CD14-positive monocyte (primary cell): ENCODE data around the gene DNAH10. TPM values are rescaled to one million over a fixed set of nuclear protein-coding genes. Genes with fewer than 3 reads are reported as not detected.

ENCODE experiments used
- DNase-seq, 3 donors: peaks; one replicate each; pipeline ENCODE4 v3.0.0-alpha.2; 2011 to 2022
- H2AFZ ChIP-seq: 2 replicates; pipeline ENCODE4 v1.6.0; 2012; ENCODE audit warnings: mild to moderate bottlenecking, low read depth, low read length, inconsistent platforms; ENCODE audit not compliant: insufficient read depth, poor library complexity, severe bottlenecking
- H3K27ac ChIP-seq, 2 donors: 1 replicate in 1 of 2; 2 replicates in 1 of 2; pipeline ENCODE4 v1.5.1; 2012 to 2013; ENCODE audit warnings: low read length in 2 of 2, control low read depth in 1 of 2, inconsistent platforms in 1 of 2, low read depth in 1 of 2, mild to moderate bottlenecking in 1 of 2
- H3K27me3 ChIP-seq, 2 donors: one replicate each; pipeline versions ENCODE4 v1.6.0 to v1.6.1; 2011 to 2013; ENCODE audit warnings: low read length in 2 of 2; ENCODE audit not compliant: control insufficient read depth in 2 of 2, insufficient read depth in 2 of 2
- H3K36me3 ChIP-seq, 2 donors: replicated peaks in 1 of 2; 1 replicate in 1 of 2; 2 replicates in 1 of 2; pipeline versions ENCODE4 v1.5.1 to v1.6.1; 2012 to 2013; ENCODE audit warnings: low read length in 2 of 2, control low read depth in 1 of 2, inconsistent platforms in 1 of 2, mild to moderate bottlenecking in 1 of 2; ENCODE audit not compliant: insufficient read depth in 2 of 2, control insufficient read depth in 1 of 2
- H3K4me1 ChIP-seq, 2 donors: 1 replicate in 1 of 2; 2 replicates in 1 of 2; pipeline versions ENCODE4 v1.5.1 to v1.6.1; 2012 to 2013; ENCODE audit warnings: low read length in 2 of 2, control low read depth in 1 of 2, inconsistent platforms in 1 of 2, mild to moderate bottlenecking in 1 of 2, moderate library complexity in 1 of 2; ENCODE audit not compliant: insufficient read depth in 2 of 2, control insufficient read depth in 1 of 2
- H3K4me2 ChIP-seq: replicated peaks from 2 replicates; pipeline ENCODE3; 2012; ENCODE audit warnings: low read length, moderate library complexity, mild to moderate bottlenecking; ENCODE audit not compliant: poor library complexity, severe bottlenecking; ENCODE audit errors: extremely low read depth
- H3K4me3 ChIP-seq, 3 experiments: fragments of 200-600 bp in 1 of 3; sonication (generic) in 1 of 3; replicated peaks in 1 of 3; 1 replicate in 2 of 3; 2 replicates in 1 of 3; pipeline ENCODE4 v1.5.1; 2011 to 2013; ENCODE audit warnings: low read length in 3 of 3, mild to moderate bottlenecking in 3 of 3, control low read depth in 2 of 3, low read depth in 2 of 3, inconsistent platforms in 1 of 3, moderate library complexity in 1 of 3
- H3K79me2 ChIP-seq: 2 replicates; pipeline ENCODE4 v1.6.0; 2012; ENCODE audit warnings: mild to moderate bottlenecking, control low read depth, inconsistent platforms, low read length, moderate library complexity; ENCODE audit not compliant: insufficient read depth
- H3K9ac ChIP-seq: 2 replicates; pipeline ENCODE4 v1.6.0; 2017; ENCODE audit warnings: low read length, mild to moderate bottlenecking; ENCODE audit not compliant: insufficient read depth, poor library complexity, severe bottlenecking
- H3K9me3 ChIP-seq, 2 donors: replicated peaks in 1 of 2; 1 replicate in 1 of 2; 2 replicates in 1 of 2; pipeline versions ENCODE4 v1.5.1 to v1.6.1; 2012 to 2013; ENCODE audit warnings: low read length in 2 of 2, control low read depth in 1 of 2; ENCODE audit not compliant: control insufficient read depth in 1 of 2, insufficient read depth in 1 of 2
- H4K20me1 ChIP-seq: 2 replicates; pipeline ENCODE4 v1.6.0; 2012; ENCODE audit warnings: mild to moderate bottlenecking, low read length, control low read depth, moderate library complexity; ENCODE audit not compliant: insufficient read depth
- H3K27ac Mint-ChIP-seq, 7 donors: one replicate each; pipeline ENCODE4 v1.8.0; 2020; ENCODE audit warnings: mild to moderate bottlenecking in 7 of 7, mixed read lengths in 7 of 7, moderate library complexity in 6 of 7, inconsistent platforms in 2 of 7
- H3K27me3 Mint-ChIP-seq, 3 donors: one replicate each; pipeline ENCODE4 v1.8.0; 2021 to 2022; ENCODE audit warnings: low read depth in 3 of 3, mild to moderate bottlenecking in 3 of 3, mixed read lengths in 3 of 3, moderate library complexity in 3 of 3, inconsistent platforms in 1 of 3
- H3K36me3 Mint-ChIP-seq, 2 donors: one replicate each; pipeline ENCODE4 v1.8.0; 2020; ENCODE audit warnings: mixed read lengths in 2 of 2, inconsistent platforms in 1 of 2, mild to moderate bottlenecking in 1 of 2
- H3K4me1 Mint-ChIP-seq: one replicate; pipeline ENCODE4 v1.8.0; 2020; ENCODE audit warnings: mild to moderate bottlenecking, mixed read lengths
- H3K4me3 Mint-ChIP-seq, 2 donors: one replicate each; pipeline ENCODE4 v1.8.0; 2020; ENCODE audit warnings: mild to moderate bottlenecking in 2 of 2, mixed read lengths in 2 of 2, moderate library complexity in 1 of 2
- H3K9me3 Mint-ChIP-seq, 7 donors: one replicate each; pipeline ENCODE4 v1.8.0; 2020 to 2022; ENCODE audit warnings: mixed read lengths in 7 of 7, mild to moderate bottlenecking in 6 of 7, moderate library complexity in 6 of 7, inconsistent platforms in 2 of 7
- CTCF ChIP-seq: fragments of 200-600 bp; IDR thresholded peaks from one replicate; pipeline ENCODE4 v1.8.0; 2022; ENCODE audit warnings: antibody characterized with exemption, mild to moderate bottlenecking
- WGBS: methylation state at CpG from one replicate; pipeline ENCODE4 v1.1.5; 2013; ENCODE audit warnings: missing lambda C conversion rate; ENCODE audit not compliant: insufficient coverage; 5-methylcytosine and 5-hydroxymethylcytosine counted together
- intact Hi-C, 2 donors: fragments of 100-400 bp; cut with micrococcal nuclease; formaldehyde crosslinking; loops; one replicate each; pipeline versions ENCODE4 v1.15.0 to v1.15.1; 2023
- polyA plus RNA-seq, 3 donors: library from polyadenylated mRNA; depleted of rRNA in 1 of 3; unstranded in 2 of 3; stranded (reverse) in 1 of 3; fragments of 300-500 nt in 2 of 3; fragments of >200 nt in 1 of 3; fragmentation: Illumina TruSeq in 2 of 3; gene quantifications; 1 replicate in 2 of 3; 2 replicates in 1 of 3; pipeline ENCODE4 v1.2.3, GENCODE V29; 2012 to 2021

DNAH10 gene
- polyA plus RNA-seq, 3 donors, result not detected

GRCh38 chr12:123712780-123713319, 49.3 kb upstream of the DNAH10 start:
- Mint-ChIP-seq H3K27ac (peak overlapping the region in 4 of 7 donors; percentile 1 to 77 (median 40)), H3K9me3 (peaks cover 0 to 3% (median 0%) of the 10 kb centered on the region in 7 donors), H3K36me3 (peaks cover 5 to 6% of the 10 kb centered on the region in 2 donors), H3K4me1 (peaks cover 30% of the 10 kb centered on the region), H3K27me3 (peaks cover 0 to 12% (median 2%) of the 10 kb centered on the region in 3 donors), H3K4me3 (peak overlapping the region; percentile 89 to 92)
- Histone ChIP-seq H3K27ac (peak overlapping the region in 1 of 2 donors; percentile 64), H3K36me3 (no peaks in the 10 kb centered on the region), H3K4me3 (peak overlapping the region; percentile 72 to 96 (median 80)), H3K27me3 (no peaks in the 10 kb centered on the region), H3K9me3 (no peaks in the 10 kb centered on the region), H3K9ac (peak overlapping the region; percentile 79), H4K20me1 (peaks cover 5% of the 10 kb centered on the region), H3K79me2 (peaks cover 29% of the 10 kb centered on the region), H2AFZ (peak overlapping the region; percentile 98), H3K4me1 (peaks cover 24 to 26% of the 10 kb centered on the region in 2 donors), H3K4me2 (peak overlapping the region; percentile 99)
- no peak for TF ChIP-seq CTCF
- under 1% methylated on average over 26 of the region's 26 CpGs for whole genome bisulfite sequencing
- intact Hi-C loops, result loop anchor here in 1 of 2 donors (5.0 kb wide), 1 partner anchor 41 kb away; the partner anchor contains the start of gene TCTN2
- no peak for DNase-seq

GRCh38 chr12:123713398-123713797, 48.7 kb upstream of the DNAH10 start:
- peak overlapping the region in 1 of 7 donors; percentile 49 for H3K27ac Mint-ChIP-seq
- no peak for DNase-seq
- intact Hi-C loops, result loop anchor here in 1 of 2 donors (5.0 kb wide), 1 partner anchor 41 kb away; the partner anchor contains the start of gene TCTN2
- Histone ChIP-seq H3K27ac (no peak overlapping the region), H3K36me3 (no peaks in the 10 kb centered on the region), H3K9me3 (no peaks in the 10 kb centered on the region), H3K27me3 (no peaks in the 10 kb centered on the region), H2AFZ (peak overlapping the region; percentile 98), H3K79me2 (peaks cover 29% of the 10 kb centered on the region), H3K4me3 (peak overlapping the region in 1 of 3 experiments; percentile 96), H4K20me1 (peaks cover 5% of the 10 kb centered on the region), H3K4me1 (peaks cover 24 to 26% of the 10 kb centered on the region in 2 donors), H3K9ac (peak overlapping the region; percentile 79), H3K4me2 (peak overlapping the region; percentile 99)
- H3K4me1 Mint-ChIP-seq, result peaks cover 30% of the 10 kb centered on the region
- H3K36me3 Mint-ChIP-seq, result peaks cover 5 to 10% of the 10 kb centered on the region in 2 donors
- TF ChIP-seq CTCF, result no peak
- 10% methylated on average over 6 of the region's 6 CpGs for WGBS
- peaks cover 0 to 12% (median 2%) of the 10 kb centered on the region in 3 donors for H3K27me3 Mint-ChIP-seq
- H3K4me3 Mint-ChIP-seq, result peak overlapping the region; percentile 89 to 92
- peaks cover 0 to 3% (median 0%) of the 10 kb centered on the region in 7 donors for H3K9me3 Mint-ChIP-seq
